PC-3 (cell line): ENCODE results near the gene SLC34A3.

Experiments
- EZH2 ChIP-seq: fragments of 300-600 bp; sonication (generic); IDR thresholded peaks from one replicate; pipeline ENCODE4 v1.6.1; 2017; ENCODE audit warnings: antibody characterized with exemption, mild to moderate bottlenecking, low read length; ENCODE audit not compliant: unreplicated experiment
- TF ChIP-seq, protein P1 (sequence below): fragments of 300-600 bp; sonication (generic); conservative IDR thresholded peaks from 2 replicates; pipeline ENCODE4 v1.5.1; 2017; ENCODE audit warnings: antibody characterized with exemption, low read depth, mild to moderate bottlenecking, low read length

DNA sequence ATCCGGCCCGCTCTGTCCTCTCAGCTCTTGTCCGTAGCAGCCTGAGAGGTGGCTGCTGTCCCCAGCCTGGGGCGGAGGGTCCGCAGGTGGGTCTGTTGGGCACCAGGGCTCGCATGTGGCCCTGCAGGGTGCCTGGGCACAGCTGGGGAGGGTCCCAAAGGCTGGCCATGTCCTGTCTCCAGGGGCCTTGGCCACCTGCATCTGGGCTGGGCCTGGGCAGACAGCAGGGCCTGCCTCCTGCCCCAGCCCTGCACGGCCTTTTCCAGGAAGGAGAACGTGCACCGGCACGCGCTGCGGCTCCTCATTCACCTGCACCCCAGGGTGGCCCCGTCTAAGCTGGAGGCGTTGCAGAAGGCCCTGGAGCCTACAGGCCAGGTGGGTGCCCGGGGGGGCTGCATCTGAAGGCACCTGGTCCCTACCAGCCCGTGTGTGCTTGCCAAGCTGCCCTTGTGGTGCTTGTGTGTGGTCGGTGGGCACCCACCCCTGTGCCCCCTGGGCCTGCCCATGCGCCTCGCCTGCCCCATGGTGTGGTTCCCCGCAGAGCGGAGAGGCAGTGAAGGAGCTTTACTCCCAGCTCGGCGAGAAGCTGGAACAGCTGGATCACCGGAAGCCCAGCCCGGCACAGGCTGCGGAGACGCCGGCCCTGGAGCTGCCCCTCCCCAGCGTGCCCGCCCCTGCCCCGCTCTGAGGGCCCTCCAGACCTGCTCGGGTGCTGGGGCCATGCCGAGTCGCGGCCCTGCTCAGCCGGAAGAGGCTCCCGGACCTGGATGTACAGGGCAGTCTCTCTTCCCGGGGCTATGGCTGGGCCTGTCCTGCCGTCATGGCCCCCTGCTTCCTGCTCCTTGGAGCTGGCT is 41.8 kb downstream of the SLC34A3 start:
- TF ChIP-seq, protein P1, sequence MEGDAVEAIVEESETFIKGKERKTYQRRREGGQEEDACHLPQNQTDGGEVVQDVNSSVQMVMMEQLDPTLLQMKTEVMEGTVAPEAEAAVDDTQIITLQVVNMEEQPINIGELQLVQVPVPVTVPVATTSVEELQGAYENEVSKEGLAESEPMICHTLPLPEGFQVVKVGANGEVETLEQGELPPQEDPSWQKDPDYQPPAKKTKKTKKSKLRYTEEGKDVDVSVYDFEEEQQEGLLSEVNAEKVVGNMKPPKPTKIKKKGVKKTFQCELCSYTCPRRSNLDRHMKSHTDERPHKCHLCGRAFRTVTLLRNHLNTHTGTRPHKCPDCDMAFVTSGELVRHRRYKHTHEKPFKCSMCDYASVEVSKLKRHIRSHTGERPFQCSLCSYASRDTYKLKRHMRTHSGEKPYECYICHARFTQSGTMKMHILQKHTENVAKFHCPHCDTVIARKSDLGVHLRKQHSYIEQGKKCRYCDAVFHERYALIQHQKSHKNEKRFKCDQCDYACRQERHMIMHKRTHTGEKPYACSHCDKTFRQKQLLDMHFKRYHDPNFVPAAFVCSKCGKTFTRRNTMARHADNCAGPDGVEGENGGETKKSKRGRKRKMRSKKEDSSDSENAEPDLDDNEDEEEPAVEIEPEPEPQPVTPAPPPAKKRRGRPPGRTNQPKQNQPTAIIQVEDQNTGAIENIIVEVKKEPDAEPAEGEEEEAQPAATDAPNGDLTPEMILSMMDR = no peak
- no peak for TF ChIP-seq EZH2
